Measurements from ENCODE around the gene TRMT2B.

- TF ChIP-seq CTCF (conservative IDR thresholded peaks at IDR 0.05; ENCODE audit: low read depth in 2 of 2) (no peak), EZH2 (IDR thresholded peaks at IDR 0.05; ENCODE audit: low read depth, unreplicated experiment) (no peak), CREB1 (CRISPR knock-in tag; IDR thresholded peaks at IDR 0.05; ENCODE audit: low read depth) (no peak), ETS1 (IDR thresholded peaks at IDR 0.05) (no peak), EZH2phosphoT487 (IDR thresholded peaks at IDR 0.05; ENCODE audit: unreplicated experiment) (no peak), ZNF331 (CRISPR knock-in tag; IDR thresholded peaks at IDR 0.05; ENCODE audit: low read depth) (no peak), POLR2AphosphoS5 (IDR thresholded peaks at IDR 0.05; ENCODE audit: low read depth) (no peak), JUNB (IDR thresholded peaks at IDR 0.05; ENCODE audit: unreplicated experiment) (no peak), REST (IDR thresholded peaks at IDR 0.05; ENCODE audit: unreplicated experiment) (no peak), STAT1 (IDR thresholded peaks at IDR 0.05; ENCODE audit: unreplicated experiment) (no peak)
Measured at GRCh38 chrX:100973411-100973810, 78.5 kb downstream of the TRMT2B start.
